ENCODE measurements around the gene KCNA5.

- TF ChIP-seq POLR2A (IDR thresholded peaks at IDR 0.05; ENCODE audit: low read depth, low read length) (no peak), SPI1 (IDR thresholded peaks at IDR 0.05; ENCODE audit: low read depth, low read length) (no peak)
These were observed 27.2 kb upstream of the KCNA5 start for GRCh38 chr12:5016526-5016925.

All from GM12891 (cell line).